Stimulated activated CD4-positive, alpha-beta T cell treated with anti-CD3 and anti-CD28 coated beads, TNF-alpha, amount 100 ng/mL, for 48 hours (primary cell): Measurements from ENCODE around the gene KHK.

Experiments
- DNase-seq, 3 donors: peaks; one replicate each; pipeline ENCODE4 v3.0.0-alpha.2; 2020; ENCODE audit warnings: low read depth in 3 of 3

KHK gene

GRCh38 chr2:27086724-27087593 is at the start of gene KHK:
Gene KHK, plus strand, starts transcription at chr2:27086772. Its CDS starts 488 bp downstream, at chr2:27087260.
- peak in 1 of 3 donors; percentile 14 for DNase-seq

- DNase-seq, result no peak
These were observed 48.6 kb upstream of the KHK start for GRCh38 chr2:27038012-27038411.

DNA sequence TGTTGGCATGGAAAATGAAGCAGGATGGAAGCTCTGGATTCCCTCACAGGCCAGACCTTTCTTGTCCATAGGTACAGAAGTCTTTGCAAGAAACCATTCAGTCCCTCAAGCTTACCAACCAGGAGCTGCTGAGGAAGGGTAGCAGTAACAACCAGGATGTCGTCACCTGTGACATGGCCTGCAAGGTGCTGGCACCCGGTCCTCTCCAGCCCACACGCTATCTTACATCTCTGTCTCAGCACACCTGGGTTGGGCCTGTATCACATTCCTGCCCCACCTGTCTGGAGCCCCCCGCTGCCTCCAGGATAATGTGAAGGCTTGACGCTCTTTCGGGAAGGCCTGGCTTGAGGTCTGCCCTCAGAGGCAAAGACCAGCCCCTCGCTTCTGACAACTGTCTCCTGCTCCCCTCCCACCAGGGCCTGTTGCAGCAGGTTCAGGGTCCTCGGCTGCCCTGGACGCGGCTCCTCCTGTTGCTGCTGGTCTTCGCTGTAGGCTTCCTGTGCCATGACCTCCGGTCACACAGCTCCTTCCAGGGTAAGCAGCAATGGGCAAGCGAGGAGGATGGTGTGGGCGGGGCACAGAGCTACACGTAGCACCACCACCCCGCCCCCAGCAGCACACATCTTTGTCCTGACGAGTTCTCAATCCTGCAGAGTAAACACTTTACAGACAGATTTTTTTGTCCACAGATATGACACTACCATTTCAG is 47.8 kb upstream of the KHK start:
- DNase-seq, result no peak

- DNase-seq, result no peak
These were observed 47.1 kb upstream of the KHK start for GRCh38 chr2:27039426-27039825.

DNA sequence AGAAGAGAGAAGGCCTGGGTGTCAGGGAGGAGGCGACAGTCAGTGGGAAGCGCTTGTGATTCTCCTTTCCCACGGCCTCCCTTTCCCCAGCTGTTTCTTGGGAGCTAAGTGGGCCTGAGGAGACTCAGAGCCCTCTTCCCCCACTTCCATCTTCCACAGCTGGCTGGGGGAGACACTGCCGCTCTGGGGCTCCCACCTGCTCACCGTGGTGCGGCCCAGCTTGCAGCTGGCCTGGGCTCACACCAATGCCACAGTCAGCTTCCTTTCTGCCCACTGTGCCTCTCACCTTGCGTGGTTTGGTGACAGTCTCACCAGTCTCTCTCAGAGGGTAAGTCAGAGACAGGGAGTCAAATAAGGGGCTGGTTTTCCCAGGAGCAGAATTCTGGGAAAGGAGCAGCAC is 46.7 kb upstream of the KHK start:
- no peak for DNase-seq

DNA sequence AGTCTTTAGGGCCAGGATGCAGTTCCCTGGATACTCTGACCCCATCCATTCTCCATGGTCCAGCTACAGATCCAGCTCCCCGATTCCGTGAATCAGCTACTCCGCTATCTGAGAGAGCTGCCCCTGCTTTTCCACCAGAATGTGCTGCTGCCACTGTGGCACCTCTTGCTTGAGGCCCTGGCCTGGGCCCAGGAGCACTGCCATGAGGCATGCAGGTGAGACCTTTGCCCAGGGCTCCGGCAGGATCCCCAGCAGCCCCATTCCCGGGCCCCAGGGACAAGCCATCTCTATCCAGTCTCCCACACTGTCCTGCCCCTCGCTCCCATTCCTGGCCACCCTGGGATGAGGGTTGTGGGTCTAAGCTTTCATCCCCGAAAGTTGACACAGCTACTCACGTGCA is 46.3 kb upstream of the KHK start:
- DNase-seq, result no peak

- DNase-seq, result no peak
These were observed 44.8 kb upstream of the KHK start for GRCh38 chr2:27041752-27042151.

DNA sequence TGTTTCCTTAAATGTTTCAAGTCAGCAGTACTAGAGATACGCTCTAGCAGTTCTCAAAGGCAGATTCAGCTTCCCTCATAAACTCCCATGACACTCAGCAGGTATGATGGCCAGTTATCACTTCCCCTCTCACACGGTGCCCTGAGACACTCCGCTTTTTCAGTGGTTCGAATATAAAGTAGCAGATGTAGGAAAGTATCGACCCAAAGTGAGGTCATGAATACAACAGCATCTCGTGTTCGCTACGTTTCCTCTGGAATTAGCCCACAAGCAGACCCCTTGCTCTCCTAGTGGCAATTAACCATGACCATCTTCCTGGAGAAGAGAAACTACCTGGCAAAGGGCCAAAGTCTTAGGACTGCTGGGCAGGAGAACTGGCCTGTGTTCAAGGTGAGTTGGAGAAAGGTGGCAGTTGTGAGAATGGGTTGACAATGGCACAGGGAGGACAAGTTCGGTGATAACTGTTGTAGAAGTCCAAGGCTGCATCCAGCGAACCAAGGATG is 44.4 kb upstream of the KHK start:
- no peak for DNase-seq

- DNase-seq, result no peak
These were observed 43.5 kb upstream of the KHK start for GRCh38 chr2:27042985-27043634.

DNA sequence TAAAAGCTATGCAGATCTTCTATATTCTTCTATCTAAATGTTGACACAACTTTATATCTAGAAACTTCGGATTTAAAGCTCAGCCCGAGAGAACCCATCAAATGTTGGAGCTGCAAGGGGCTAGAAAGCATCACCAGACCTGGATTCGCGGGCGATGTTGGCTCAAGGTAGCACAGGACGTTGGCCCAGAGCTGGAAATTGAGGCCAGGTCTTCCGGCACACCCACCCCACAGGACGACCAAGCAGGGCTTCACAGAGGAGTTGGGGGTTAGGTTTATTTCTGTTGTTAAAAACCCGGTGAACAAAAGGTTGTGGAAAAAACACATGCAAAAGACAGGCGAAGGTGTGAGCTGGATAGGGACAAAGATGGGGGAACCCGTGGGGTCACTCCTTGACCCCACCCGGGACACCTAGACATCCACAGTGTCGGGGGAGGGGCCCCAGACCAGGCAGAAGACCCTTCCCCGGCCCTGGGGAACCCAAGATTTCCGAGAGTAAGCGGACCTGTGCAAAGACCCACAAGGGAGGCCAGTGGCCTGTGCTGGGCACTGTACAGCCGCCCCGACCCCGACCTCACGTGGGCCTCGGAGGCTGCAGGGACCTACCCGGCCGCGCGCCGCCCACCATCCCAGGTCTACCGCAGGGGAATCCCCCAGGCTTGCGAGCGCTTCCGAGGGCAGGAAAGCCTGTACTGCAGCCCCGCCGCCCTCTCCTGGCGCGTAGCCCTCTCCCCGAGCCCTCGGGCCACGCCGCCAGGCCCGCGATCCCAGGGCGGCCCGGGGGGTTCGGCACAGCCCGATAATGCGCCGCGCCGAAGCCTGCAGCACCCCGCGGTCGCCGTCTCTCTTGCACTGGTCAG is 36.9 kb upstream of the KHK start:
- DNase-seq, result peak; percentile 43 to 57 (median 43)

GRCh38 chr2:27050281-27050995 is 36.1 kb upstream of the KHK start:
- DNase-seq, result peak; percentile 76 to 85 (median 85)

DNA sequence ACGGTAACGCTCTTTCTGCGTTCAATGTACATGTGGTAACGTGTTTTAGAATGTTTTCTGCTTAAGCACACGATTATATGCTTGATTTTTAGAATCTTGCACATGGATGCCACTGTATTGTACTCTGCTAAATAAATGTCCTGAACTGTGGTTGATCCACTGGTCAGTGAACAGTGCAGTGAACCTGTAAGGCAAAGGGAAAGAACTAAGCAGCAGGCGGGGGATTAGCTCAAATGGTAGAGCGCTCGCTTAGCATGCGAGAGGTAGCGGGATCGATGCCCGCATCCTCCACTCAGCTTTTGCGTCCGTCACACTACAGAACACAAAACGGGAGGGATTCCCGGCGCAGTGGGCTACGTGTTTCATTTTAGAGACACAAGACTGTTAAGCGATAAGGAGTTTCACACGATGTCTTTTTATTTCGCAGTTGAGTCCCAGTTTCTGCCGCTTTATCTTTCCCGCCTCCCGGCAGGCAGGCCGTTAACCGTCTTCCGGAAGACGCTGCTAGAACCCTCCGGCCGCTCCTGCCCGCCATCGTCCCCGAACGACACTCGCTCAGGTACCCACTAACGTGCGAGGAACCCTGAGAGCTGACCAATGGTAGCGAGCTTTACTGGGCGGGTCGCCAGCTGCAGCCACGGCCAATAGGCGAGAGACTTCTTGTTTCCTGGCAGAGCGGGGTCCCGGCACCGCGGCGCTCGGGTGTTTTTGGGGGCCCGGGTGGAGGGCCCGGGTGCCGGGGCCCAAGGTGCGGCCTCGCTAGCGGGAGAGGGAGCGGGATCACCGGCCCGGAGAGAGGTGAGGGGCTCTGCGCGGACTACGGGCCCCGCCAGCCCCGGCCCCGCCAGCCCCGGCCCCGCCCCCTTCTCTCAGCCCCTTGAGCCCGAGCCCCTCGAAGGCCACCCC is 35.3 kb upstream of the KHK start, which contains the start of gene AGBL5:
AGBL5 (plus strand) TSS at position 673 of the 906 bp plus-strand sequence. CDS start 1,291 bp downstream, outside the sequence.
- DNase-seq, result peak; percentile 91 to 93 (median 93)

DNA sequence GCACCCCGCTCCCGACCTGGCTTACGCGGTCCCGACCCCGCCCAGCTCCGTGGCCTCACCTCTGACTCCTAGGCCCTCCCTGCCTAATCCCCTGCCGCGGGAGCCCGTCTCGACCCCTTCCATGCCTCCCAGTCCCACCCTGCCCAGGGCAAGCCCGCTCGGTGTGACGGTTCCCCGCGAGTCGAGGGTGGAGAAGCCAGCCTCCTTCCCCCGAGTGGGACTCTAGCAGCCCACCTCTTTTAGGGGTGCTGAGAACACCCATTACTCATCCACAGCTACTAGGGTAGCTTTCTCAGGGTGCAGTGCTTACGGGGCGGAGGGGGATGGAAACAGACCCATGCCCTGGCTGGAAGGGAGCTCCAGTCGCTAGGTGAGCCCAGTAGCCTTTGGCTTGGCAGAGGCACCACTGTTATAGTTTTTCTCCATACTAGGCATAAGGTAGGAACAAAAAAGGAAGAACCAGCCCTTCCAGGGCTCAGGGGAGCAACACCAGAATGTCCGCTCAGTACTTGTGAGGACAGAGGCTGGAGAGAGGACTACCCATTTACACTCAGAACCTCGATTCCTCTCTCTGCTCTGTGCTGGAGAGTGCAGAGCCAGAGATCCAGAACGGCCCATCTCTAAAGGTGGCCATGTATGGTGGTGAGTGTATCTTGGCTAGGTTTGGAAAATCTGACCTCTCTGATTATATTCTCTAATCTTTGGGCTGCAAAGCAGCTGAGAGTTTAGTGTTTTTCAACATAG is 34.5 kb upstream of the KHK start:
- DNase-seq, result no peak

- no peak for DNase-seq
These were observed 33.3 kb upstream of the KHK start for GRCh38 chr2:27053321-27053720.

- DNase-seq, result no peak
These were observed 32.8 kb upstream of the KHK start for GRCh38 chr2:27053776-27054175.

- DNase-seq, result no peak
These were observed 31.9 kb upstream of the KHK start for GRCh38 chr2:27054721-27055120.

DNA sequence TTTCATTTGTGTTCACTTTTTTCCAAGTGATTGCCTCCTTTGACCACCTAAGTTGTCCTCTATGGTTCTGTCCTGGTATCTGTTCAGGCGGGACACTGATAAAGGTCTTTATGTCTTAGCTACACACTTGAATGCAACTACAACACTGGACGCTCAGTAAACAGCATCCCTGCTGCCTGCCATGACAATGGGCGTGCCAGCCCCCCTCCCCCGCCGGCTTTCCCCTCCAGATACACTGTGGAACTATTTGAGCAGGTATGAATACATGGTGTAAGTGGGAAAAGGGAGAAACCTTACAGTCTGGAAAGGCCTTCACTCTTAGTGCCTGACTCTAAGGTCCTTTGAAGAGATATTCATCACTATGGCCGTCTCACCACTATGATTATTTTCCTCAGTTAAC is 29.4 kb upstream of the KHK start:
- no peak for DNase-seq

GRCh38 chr2:27058210-27058609 is 28.4 kb upstream of the KHK start:
- DNase-seq, result no peak
